HL-60 (cell line): Measurements from ENCODE around the gene MELTF.

Source experiments
- DNase-seq, 2 experiments: peaks; one replicate each; pipeline ENCODE4 v3.0.0-alpha.2; 2010 to 2020; ENCODE audit warnings: low read depth in 1 of 2, low spot score in 1 of 2
- H3K27ac ChIP-seq: fragments of 250-450 bp; sonication (Bioruptor Pico); replicated peaks from 2 replicates; pipeline ENCODE4 v1.5.1; 2020; ENCODE audit warnings: mild to moderate bottlenecking, moderate library complexity
- H3K27me3 ChIP-seq: fragments of 250-450 bp; sonication (Bioruptor Pico); 2 replicates; pipeline ENCODE4 v1.5.1; 2021; ENCODE audit warnings: mild to moderate bottlenecking, moderate library complexity; ENCODE audit not compliant: insufficient read depth, poor library complexity, severe bottlenecking
- H3K4me3 ChIP-seq: replicated peaks from 2 replicates; pipeline ENCODE4 v1.5.1; 2011; ENCODE audit warnings: mild to moderate bottlenecking, control low read depth, low read length; ENCODE audit not compliant: insufficient read depth
- GABPA ChIP-seq: IDR thresholded peaks from 2 replicates; pipeline ENCODE4 v1.6.1; 2012; ENCODE audit warnings: low read depth
- POLR2AphosphoS5 ChIP-seq: IDR thresholded peaks from 2 replicates; pipeline ENCODE4 v1.6.1; 2012; ENCODE audit warnings: low read depth
- REST ChIP-seq: IDR thresholded peaks from 2 replicates; pipeline ENCODE4 v1.6.1; 2012; ENCODE audit warnings: low read depth; ENCODE audit not compliant: insufficient replicate concordance
- SPI1 ChIP-seq: IDR thresholded peaks from 2 replicates; pipeline ENCODE4 v1.6.1; 2012; ENCODE audit warnings: low read depth, mild to moderate bottlenecking, borderline replicate concordance
- TF ChIP-seq, protein P1 (sequence below): IDR thresholded peaks from one replicate; pipeline ENCODE4 v1.5.1; 2011; ENCODE audit warnings: low read length, control low read depth, inconsistent platforms; ENCODE audit not compliant: insufficient read depth

Gene MELTF

DNA sequence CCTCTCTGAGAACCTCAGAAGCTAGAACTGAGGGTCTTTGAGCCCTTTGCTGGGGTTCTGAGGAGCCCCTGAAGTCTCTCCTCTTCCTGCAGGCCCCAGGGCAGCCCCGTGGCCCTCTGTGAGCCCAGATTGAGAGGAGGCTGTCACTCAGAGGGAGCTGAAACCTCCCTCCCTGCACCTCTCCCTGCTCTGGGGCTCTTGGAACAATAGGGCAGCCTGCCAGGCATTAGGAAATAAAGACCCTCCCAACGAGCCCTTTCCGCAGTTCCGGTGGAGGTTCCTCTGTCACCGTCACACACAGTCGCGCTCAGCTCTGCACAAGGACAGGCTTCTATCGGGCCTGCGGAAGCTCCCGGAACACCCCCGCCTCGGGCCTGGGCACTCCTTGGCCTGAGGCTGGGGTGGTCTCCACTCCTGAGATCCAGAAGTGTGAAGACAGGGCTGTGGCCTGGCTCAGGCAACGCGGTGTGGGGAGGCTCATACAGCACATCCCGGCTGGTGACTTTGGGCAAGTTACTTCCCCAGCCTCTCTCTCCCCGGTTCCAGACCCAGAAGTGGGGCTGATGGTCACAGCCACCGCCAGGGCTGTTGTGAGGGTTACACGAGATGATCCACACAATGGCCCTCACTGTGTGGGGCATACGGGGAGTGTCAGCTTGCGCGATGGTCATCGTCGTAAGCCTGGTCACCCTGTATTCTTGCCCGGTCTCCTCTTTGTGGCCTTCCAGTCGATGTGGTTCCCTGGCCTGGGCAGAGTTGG lies 17.7 kb downstream of the MELTF start:
- H3K27me3 ChIP-seq, result no peaks in the 10 kb centered on the region
- DNase-seq, result no peak
- no peak overlapping the region for H3K27ac ChIP-seq
- no peak for TF ChIP-seq POLR2AphosphoS5
- no peak for TF ChIP-seq SPI1
- TF ChIP-seq REST, result no peak
- TF ChIP-seq, protein P1, sequence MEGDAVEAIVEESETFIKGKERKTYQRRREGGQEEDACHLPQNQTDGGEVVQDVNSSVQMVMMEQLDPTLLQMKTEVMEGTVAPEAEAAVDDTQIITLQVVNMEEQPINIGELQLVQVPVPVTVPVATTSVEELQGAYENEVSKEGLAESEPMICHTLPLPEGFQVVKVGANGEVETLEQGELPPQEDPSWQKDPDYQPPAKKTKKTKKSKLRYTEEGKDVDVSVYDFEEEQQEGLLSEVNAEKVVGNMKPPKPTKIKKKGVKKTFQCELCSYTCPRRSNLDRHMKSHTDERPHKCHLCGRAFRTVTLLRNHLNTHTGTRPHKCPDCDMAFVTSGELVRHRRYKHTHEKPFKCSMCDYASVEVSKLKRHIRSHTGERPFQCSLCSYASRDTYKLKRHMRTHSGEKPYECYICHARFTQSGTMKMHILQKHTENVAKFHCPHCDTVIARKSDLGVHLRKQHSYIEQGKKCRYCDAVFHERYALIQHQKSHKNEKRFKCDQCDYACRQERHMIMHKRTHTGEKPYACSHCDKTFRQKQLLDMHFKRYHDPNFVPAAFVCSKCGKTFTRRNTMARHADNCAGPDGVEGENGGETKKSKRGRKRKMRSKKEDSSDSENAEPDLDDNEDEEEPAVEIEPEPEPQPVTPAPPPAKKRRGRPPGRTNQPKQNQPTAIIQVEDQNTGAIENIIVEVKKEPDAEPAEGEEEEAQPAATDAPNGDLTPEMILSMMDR, result no peak
- no peak overlapping the region for H3K4me3 ChIP-seq

DNA sequence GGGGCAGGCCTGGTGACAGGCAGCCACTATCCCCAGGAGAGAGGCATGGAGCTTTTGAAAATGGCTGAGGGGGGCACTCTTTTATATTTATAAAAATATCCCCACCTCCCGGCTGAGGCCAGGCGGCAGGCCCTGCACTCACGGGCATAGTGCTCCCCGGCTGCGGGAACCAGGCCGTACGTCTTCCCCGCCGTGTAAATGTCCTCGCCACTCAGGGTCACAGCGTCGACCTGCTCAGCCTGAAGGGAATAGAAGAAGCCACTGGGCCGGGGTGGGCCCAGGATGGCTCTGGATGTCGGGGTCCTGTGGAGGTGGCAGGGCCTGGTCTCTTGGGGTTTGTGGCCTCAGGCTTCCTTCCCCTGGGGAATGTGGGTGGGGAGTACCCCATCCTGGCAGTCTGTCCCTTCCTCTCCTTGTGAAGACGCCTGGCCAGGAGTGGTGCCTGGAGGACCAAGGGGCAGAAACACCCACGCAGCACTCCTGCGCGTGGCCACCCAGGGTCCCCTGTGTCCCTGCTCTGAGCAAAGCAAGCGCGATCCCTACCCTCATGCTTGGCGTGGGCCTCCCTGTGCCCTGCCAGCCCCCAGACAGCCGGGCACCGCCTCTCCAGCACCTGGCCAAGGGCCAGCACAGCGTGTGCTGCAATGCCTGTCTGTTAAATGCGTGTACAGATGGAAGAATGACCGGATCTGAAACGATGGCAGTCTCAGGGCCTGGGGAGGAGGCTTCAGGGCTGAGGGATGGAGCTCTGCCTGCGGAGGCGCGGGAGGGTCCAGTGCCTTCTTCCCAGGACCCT lies 18.9 kb downstream of the MELTF start:
- no peak overlapping the region for H3K4me3 ChIP-seq
- TF ChIP-seq REST (no peak), POLR2AphosphoS5 (no peak), SPI1 (no peak), GABPA (no peak)
- TF ChIP-seq, protein P1, result no peak
- DNase-seq, result no peak
- H3K27me3 ChIP-seq, result no peaks in the 10 kb centered on the region
- H3K27ac ChIP-seq, result no peak overlapping the region

- DNase-seq, result no peak
- Histone ChIP-seq H3K27ac (no peak overlapping the region), H3K4me3 (no peak overlapping the region), H3K27me3 (no peaks in the 10 kb centered on the region)
- no peak for TF ChIP-seq REST
- TF ChIP-seq, protein P1, result no peak
- no peak for TF ChIP-seq SPI1
- no peak for TF ChIP-seq POLR2AphosphoS5
- no peak for TF ChIP-seq GABPA
Observed at GRCh38 chr3:197009532-197010019, 20.0 kb downstream of the MELTF start.
